Keratinocyte (primary cell): ENCODE measurements around the gene FSIP1. TPM values are rescaled to one million over a fixed set of nuclear protein-coding genes. Genes with fewer than 3 reads are reported as not detected.

Source experiments
- DNase-seq: peaks from one replicate; pipeline ENCODE4 v3.0.0-alpha.2; 2011; ENCODE audit warnings: low read depth, missing footprints, low spot score
- FAIRE-seq: peaks from 2 replicates; lab custom pipeline; 2011; peaks lifted over from hg19 to GRCh38; lab: Jason Lieb, UNC
- H2AFZ ChIP-seq: 2 replicates; pipeline ENCODE4 v1.6.0; 2012; ENCODE audit warnings: low read length, control low read depth, inconsistent platforms; ENCODE audit not compliant: control insufficient read depth
- H3K27ac ChIP-seq: 2 replicates; pipeline ENCODE4 v1.5.1; 2011; ENCODE audit warnings: low read length; ENCODE audit not compliant: control insufficient read depth, insufficient read depth
- H3K27me3 ChIP-seq: 3 replicates; pipeline ENCODE4 v1.6.0; 2011; ENCODE audit warnings: low read length; ENCODE audit not compliant: control insufficient read depth, insufficient read depth; ENCODE audit errors: extremely low read depth
- H3K36me3 ChIP-seq, 2 experiments: 2 replicates in 1 of 2; 3 replicates in 1 of 2; pipeline ENCODE4 v1.5.1; 2011; ENCODE audit warnings: low read length in 2 of 2, mild to moderate bottlenecking in 1 of 2; ENCODE audit not compliant: control insufficient read depth in 2 of 2, insufficient read depth in 2 of 2; ENCODE audit errors: extremely low read depth in 1 of 2
- H3K4me1 ChIP-seq: 3 replicates; pipeline ENCODE4 v1.5.1; 2011; ENCODE audit warnings: low read length; ENCODE audit not compliant: control insufficient read depth, insufficient read depth; ENCODE audit errors: extremely low read depth
- H3K4me2 ChIP-seq: 3 replicates; pipeline ENCODE4 v1.6.0; 2011; ENCODE audit warnings: low read depth, low read length; ENCODE audit not compliant: control insufficient read depth, insufficient read depth; ENCODE audit errors: extremely low read depth
- H3K4me3 ChIP-seq, 3 experiments: fragments of 200-600 bp in 1 of 3; sonication (generic) in 1 of 3; 2 replicates in 2 of 3; 3 replicates in 1 of 3; pipeline ENCODE4 v1.5.1; 2011 to 2016; ENCODE audit warnings: low read length in 3 of 3, mild to moderate bottlenecking in 3 of 3, control low read depth in 2 of 3, inconsistent platforms in 1 of 3, low read depth in 1 of 3, mixed read lengths in 1 of 3, mixed run types in 1 of 3, moderate library complexity in 1 of 3; ENCODE audit not compliant: control insufficient read depth in 2 of 3, insufficient read depth in 2 of 3; ENCODE audit errors: extremely low read depth in 1 of 3
- H3K79me2 ChIP-seq: 2 replicates; pipeline ENCODE4 v1.6.0; 2012; ENCODE audit warnings: low read length; ENCODE audit not compliant: control insufficient read depth, insufficient read depth
- H3K9ac ChIP-seq: 3 replicates; pipeline ENCODE4 v1.6.0; 2011; ENCODE audit warnings: low read length; ENCODE audit not compliant: control insufficient read depth, insufficient read depth; ENCODE audit errors: extremely low read depth
- H3K9me1 ChIP-seq: 3 replicates; pipeline ENCODE4 v1.6.0; 2011; ENCODE audit warnings: low read length; ENCODE audit not compliant: control insufficient read depth, insufficient read depth; ENCODE audit errors: extremely low read depth
- H3K9me3 ChIP-seq: 2 replicates; pipeline ENCODE4 v1.5.1; 2012; ENCODE audit warnings: low read depth, low read length; ENCODE audit not compliant: control insufficient read depth
- H4K20me1 ChIP-seq: 3 replicates; pipeline ENCODE4 v1.6.0; 2011; ENCODE audit warnings: low read length; ENCODE audit not compliant: control insufficient read depth, insufficient read depth; ENCODE audit errors: extremely low read depth
- CTCF ChIP-seq, 3 experiments: IDR thresholded peaks in 1 of 3; conservative IDR thresholded peaks in 1 of 3; optimal IDR thresholded peaks in 1 of 3; 2 replicates in 2 of 3; 3 replicates in 1 of 3; pipeline versions ENCODE3 to v1.5.1; 2011; ENCODE audit warnings: low read length in 3 of 3, mild to moderate bottlenecking in 3 of 3, moderate library complexity in 2 of 3, control low read depth in 1 of 3, inconsistent platforms in 1 of 3; ENCODE audit not compliant: insufficient read depth in 2 of 3; ENCODE audit errors: extremely low read depth in 1 of 3
- EZH2 ChIP-seq: IDR thresholded peaks from one replicate; pipeline ENCODE4 v1.6.1; 2012; ENCODE audit warnings: inconsistent platforms, mild to moderate bottlenecking, low read length, moderate library complexity
- dilution Hi-C: fragments of 300-500 bp; cut with MboI; formaldehyde crosslinking; loops from one replicate; pipeline ENCODE4 v1.7.0; 2020; ENCODE audit warnings: low sequenced_read_pairs; ENCODE audit not compliant: extremely low pct_ligation_motif_present
- polyA plus RNA-seq, 5 experiments: library from polyadenylated mRNA; depleted of rRNA in 3 of 5; stranded (reverse) in 3 of 5; stranded (forward) in 1 of 5; unstranded in 1 of 5; fragments of >200 nt; gene quantifications; 1 replicate in 1 of 5; 2 replicates in 3 of 5; 3 replicates in 1 of 5; pipeline versions ENCODE4 v1.2.1 to v1.2.3, GENCODE V29; 2011 to 2012; ENCODE audit warnings: missing spikeins in 2 of 5, low read depth in 1 of 5, low replicate concordance in 1 of 5

The FSIP1 gene
- polyA plus RNA-seq, 1 donor (not counting 4 experiments of a cell fraction or from before 2014, with no cell fraction given), result 1.5 TPM

DNA sequence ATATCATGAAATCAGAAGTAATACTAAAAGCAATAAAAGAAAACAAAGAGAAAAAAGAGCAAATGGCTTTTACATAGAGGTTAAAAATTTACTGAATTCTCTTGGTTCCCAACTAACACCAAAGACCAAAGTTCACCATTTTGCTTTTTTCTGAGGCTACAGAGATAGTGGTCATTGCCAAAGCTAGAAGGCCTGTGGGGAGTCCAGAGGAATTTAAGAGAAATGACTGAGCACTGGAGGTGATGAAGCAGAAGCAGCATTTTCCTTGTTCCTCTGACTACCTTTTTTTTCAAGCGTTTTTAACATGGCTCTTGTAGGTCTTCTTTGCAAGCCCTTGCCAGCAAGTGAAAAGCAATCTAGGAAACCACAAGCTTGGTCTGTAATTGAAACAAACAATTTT is 143.6 kb downstream of the FSIP1 start:
- dilution Hi-C loops, result loop anchor here (25.0 kb wide), 1 partner anchor 123 kb away; no protein-coding TSS in a partner anchor
- no peak overlapping the region for H2AFZ ChIP-seq
- no peak for DNase-seq
- no peaks in the 10 kb centered on the region for H3K9me3 ChIP-seq
- peaks cover 33% of the 10 kb centered on the region for H3K4me1 ChIP-seq
- no peaks in the 10 kb centered on the region for H3K27me3 ChIP-seq
- no peaks in the 10 kb centered on the region for H3K9me1 ChIP-seq
- no peak overlapping the region for H3K4me3 ChIP-seq
- TF ChIP-seq CTCF (optimal IDR thresholded peaks at IDR 0.05 in 1 of 3, IDR thresholded peaks at IDR 0.05 in 1 of 3, conservative IDR thresholded peaks at IDR 0.05 in 1 of 3; ENCODE audit: extremely low read depth in 1 of 3, insufficient read depth in 2 of 3, low read length in 3 of 3), result no peak
- TF ChIP-seq EZH2, result no peak
- H3K4me2 ChIP-seq, result no peak overlapping the region
- H3K36me3 ChIP-seq, result no peaks in the 10 kb centered on the region
- no peak overlapping the region for H3K27ac ChIP-seq
- H3K79me2 ChIP-seq, result no peaks in the 10 kb centered on the region
- peak; percentile 13 for FAIRE-seq
- no peaks in the 10 kb centered on the region for H4K20me1 ChIP-seq
- H3K9ac ChIP-seq, result no peak overlapping the region

GRCh38 chr15:39638041-39638440 is 144.6 kb downstream of the FSIP1 start:
- H3K27me3 ChIP-seq, result no peaks in the 10 kb centered on the region
- TF ChIP-seq EZH2, result no peak
- no peak for TF ChIP-seq CTCF (optimal IDR thresholded peaks at IDR 0.05 in 1 of 3, IDR thresholded peaks at IDR 0.05 in 1 of 3, conservative IDR thresholded peaks at IDR 0.05 in 1 of 3; ENCODE audit: extremely low read depth in 1 of 3, insufficient read depth in 2 of 3, low read length in 3 of 3)
- no peak overlapping the region for H2AFZ ChIP-seq
- H3K9me1 ChIP-seq, result no peaks in the 10 kb centered on the region
- no peaks in the 10 kb centered on the region for H3K36me3 ChIP-seq
- H3K4me2 ChIP-seq, result no peak overlapping the region
- H4K20me1 ChIP-seq, result no peaks in the 10 kb centered on the region
- no peaks in the 10 kb centered on the region for H3K9me3 ChIP-seq
- H3K79me2 ChIP-seq, result no peaks in the 10 kb centered on the region
- no peak overlapping the region for H3K4me3 ChIP-seq
- no peak for DNase-seq
- no peak overlapping the region for H3K27ac ChIP-seq
- H3K4me1 ChIP-seq, result peaks cover 30% of the 10 kb centered on the region
- FAIRE-seq, result no peak
- dilution Hi-C loops, result loop anchor here (25.0 kb wide), 1 partner anchor 124 kb away; no protein-coding TSS in a partner anchor
- H3K9ac ChIP-seq, result no peak overlapping the region
